Activated T-helper 9 cell treated with anti-CD3 and anti-CD28 coated beads, Interleukin-2, amount 50 U/mL, for 16 hours (primary cell): Measurements from ENCODE around the gene ZNF625.

Source experiments
- DNase-seq: peaks from one replicate; pipeline ENCODE4 v3.0.0-alpha.2; 2020; ENCODE audit warnings: low read depth

Gene ZNF625

DNA sequence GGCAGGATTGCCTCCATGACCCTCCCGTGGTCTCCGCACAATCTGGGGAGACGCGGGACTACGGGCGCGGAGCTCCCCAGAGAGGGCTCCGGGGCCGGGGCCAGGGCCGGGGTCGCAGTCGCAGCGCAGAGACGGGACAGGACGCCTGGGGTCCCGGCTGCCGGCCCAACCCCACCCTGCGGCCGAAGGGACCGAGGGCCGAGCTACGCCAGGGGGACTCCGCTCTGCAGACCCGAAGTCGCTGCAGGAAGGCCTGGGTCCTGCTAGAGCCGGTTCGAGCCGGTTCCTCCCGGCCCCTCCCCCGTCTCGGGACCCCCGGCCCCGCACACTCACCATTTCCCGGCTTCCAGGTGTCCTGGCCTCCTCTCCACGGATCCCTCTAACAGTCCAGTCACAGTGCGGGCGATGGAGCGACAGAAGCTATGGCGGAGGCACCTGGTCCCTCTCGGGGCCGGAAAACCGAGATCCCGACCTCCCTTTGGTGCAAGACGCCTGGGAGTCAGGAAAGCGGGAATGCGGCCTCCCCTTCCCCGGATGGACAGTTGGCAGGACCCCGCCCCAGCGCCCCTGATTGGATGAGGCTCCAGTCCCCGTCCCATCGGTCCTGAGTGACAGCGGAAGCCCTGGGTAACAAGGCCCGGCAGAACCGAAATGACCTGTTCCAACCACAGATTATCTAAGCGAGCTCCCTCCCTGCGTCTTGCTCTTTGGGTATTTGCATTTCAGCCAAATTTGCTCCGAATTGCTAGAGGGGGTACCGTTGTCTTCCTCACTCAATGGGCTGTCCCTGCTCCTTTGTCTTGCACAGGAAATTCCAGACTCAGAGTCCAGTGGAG lies at the start of gene ZNF625:
Gene ZNF625 (minus strand): TSS at position 512 of the 836 bp plus-strand sequence. CDS start 176 bp downstream, at position 336.
- peak; percentile 13 for DNase-seq

DNA sequence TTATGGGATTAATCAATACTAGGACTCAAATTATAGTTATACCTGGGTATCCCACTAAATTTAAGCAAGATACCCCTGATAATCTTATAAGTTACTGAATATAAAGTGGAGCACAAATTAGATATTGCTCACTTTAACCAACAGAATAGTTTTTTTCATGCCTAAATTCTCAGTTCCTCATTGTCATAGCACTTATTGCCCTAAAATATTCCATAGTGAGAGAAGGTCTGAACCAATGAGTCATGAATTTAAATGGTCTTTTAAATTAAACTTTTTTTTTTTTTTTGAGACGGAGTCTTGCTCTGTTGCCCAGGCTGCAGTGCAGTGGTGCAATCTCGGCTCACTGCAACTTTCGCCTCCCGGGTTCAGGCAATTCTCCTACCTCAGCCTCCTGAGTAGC lies 48.8 kb upstream of the ZNF625 start:
- DNase-seq = no peak

DNA sequence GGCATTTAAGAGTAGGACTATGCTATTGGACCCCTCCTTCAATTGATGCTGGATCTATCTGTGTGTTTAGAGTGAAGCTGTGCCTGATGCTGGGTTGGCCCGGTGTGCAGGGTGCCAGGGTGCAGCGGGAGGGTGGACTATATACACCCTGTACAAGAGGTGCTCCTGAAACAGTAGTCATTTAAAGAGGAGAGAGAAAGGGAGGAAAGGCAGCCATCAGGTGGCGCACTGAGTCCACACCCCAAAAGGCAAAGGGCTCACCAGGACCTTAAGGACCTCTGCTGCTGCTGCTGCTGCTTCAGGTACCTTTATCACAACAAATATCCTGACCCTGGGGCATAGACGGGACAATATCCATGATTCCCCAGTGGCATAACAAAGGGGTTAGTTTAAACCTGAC lies 45.7 kb upstream of the ZNF625 start:
- DNase-seq = peak; percentile 20

DNA sequence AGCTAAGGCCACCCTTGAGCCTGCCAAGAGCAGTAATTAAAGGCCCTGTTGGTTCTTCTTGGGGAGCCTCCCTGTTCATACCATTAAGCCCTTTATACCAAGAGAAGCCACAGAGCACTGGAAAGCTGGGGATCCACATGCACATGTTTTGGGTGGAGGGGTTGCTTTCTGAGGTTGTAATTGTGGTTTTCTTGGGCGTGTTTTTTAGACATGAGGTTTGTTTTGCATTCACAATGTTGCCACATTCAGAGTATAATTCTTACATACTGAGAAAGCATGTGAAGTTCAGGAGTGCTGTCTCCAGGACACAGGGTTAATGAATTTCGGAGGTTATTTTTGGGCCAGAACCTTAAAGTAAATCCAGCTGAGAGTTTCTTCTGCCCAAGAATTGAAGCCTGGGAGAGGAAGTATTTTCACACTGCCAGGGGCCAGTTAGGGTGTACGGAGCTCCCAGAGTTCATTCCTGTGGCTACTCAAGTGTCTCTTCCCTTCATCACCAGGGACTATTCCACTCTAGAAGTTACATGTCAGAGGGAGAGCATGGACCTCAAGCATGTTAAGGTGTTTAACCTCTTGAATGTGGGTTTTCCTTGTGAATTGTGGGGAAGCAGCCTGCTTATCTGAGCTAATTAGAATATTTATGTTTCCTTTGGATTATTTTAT lies 43.4 kb upstream of the ZNF625 start:
- DNase-seq = no peak

DNA sequence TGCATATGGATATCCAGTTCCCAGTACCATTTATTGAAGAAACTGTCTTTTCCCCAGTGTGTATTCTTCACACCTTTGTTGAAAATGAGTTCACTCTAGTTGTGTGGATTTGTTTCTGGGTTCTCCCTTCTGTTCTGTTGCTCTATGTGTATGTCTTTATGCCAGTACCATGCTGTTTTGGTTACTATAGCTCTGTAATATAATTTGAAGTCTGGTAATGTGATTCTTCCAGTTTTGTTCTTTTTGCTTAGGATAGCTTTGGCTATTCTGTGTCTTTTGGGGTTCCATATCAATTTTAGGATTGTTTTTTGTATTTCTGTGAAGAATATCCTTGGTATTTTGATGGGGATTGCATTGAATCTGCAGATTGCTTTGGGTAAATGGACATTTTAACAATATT lies 41.6 kb upstream of the ZNF625 start:
- no peak for DNase-seq

DNA sequence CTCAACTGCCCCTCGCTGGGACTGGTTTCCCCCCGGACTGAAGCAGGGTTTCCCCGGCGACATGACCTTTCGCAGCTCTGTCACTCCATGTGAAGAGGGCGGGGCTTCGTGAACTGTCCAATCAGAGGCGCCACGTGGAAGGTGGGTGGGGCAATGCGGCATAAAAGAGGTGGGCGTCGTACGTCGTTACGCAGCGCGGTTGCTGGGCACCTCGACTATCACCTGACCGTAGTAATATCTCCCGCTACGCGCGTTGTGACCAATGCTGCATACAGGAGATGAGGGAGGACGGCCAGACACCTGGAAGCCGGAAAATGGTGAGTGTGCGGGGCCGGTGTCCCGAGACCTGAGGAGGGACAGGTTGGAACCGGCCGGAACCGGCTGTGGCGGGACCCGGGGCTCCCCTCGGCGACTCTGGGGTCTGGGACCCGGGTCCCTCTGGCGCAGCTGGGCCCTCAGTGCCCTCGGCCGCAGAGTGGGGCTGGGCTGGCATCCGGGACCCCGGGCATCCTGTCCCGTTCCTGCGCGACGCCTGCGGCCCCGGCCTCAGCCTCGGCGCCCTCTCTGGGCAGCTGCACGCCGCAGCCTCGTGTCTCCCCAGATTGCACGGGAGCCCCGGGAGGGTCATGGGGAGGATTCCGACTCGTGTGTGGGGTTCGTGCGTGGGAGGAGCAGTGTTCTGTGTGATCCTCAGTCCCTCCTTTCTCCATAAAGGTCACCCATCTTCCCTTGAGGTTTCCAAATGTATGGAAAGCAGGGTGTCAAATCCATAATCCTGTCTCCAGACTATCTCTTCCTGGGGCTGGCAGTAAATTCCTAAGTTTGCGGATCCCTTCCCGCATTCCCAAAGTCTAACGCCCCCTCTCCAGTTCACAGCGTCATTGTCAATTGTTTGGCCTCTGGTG lies 38.5 kb upstream of the ZNF625 start:
- DNase-seq = peak; percentile 35

DNA sequence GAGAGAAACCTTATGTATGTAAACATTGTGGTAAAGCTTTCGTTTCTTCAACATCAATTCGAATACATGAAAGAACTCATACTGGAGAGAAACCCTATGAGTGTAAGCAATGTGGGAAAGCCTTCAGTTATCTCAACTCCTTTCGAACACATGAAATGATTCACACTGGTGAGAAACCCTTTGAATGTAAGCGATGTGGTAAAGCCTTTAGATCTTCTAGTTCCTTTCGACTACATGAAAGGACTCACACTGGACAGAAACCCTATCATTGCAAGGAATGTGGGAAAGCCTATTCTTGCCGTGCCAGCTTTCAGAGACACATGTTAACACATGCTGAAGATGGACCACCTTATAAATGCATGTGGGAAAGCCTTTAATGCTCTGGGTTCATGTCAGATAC lies 31.1 kb upstream of the ZNF625 start:
- DNase-seq = no peak

DNA sequence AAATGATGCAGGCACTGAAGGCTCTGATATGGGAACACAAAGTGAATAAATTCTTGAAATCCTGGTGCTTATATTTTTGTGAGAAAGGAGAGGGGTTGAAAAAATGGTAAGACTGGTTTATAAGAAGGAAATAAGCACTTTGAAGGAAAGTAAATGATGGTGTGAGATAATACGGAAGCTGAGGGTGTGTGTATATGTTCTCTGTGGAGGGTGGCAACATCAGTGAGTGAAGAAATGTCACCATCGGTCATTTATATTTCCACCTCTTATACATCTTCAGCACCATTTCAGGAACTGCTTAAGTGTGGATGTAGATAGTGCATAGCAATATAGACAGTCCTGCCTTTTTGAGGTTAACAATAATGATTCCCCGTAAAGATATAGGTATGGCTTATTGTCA lies 23.8 kb upstream of the ZNF625 start:
- DNase-seq = no peak

DNA sequence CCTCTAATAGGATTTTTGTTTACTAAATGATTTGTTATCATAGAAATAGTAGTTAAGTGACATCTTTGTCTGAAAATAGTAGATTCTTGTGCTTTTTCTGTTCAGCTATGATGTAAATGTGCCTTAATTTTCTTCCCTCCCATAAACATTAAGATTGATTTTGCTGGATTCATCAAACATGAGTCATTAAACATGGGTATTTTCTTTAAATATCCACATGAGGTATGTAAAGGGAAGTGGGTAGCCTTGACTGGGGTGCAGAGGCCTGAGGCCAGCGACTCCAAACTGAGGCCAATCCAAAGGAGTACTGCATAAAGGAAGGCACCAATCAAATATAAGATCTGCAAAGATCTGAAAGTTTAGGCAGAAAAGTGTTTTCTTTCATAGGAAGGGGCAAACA lies 10.1 kb upstream of the ZNF625 start:
- no peak for DNase-seq

DNA sequence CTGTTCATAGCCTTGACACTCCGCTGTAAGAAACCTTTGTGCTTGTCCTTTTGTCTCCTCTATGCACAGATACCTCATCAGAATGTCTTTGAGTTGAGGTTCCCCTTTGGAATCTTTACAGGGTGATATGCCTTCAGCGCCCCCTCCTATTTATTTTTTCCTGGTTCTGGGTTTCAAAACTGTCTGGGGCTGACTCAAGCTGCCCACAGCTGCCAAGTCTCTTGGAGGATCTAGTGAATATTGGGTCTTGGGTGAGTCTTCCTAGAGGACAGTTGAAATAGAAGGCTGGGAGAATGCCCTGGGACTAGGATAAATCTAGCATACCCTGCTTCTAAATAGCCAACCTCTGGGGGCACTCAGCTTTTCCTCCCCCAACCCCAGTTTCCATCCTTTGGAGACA lies 7.3 kb upstream of the ZNF625 start:
- no peak for DNase-seq

DNA sequence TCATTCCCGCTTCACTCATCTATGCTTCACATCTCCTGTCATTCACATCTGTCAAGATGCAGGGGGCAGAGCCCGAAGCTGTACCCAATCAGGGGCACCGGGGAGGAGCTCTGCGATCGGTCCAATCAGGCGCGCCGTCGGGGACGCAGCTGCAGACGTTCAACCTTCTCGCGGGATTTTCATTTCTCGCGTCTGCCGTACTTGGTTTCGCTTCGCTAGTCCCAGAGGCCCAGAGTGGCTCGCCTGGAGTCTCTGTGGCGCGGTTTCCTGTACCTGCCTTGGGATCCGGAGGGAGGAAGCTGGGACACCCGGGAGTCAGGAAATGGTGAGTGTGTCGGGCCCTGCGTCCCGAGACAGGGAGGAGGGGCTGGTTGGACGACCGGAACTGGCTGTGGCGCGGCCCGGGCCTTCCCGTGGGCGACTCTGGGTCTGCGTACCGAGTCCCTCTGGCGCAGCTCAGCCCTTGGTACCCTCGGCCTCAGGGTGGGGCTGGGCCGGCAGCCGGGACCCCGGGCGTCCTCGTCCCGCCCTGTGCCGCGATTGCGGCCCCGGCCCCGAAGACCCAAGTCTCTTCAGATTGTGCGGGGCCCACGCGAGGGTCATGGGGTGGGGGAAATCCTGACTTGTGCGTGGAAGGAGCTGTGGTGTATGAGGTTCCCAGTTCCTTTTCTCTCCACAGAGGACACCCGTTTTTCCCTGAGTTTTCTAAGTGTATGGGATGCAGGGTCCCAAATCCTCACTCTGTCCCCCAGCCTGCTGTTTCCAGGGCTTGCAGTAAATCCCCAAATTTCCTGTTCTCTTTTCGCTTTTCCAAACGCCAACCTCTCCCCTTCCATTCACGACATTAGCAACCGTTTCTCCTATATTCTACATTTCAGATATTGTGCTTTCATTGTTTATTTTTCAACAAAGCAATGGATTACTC lies 6.6 kb upstream of the ZNF625 start, which contains the start of gene ZNF136:
Gene ZNF136 (plus strand): TSS at position 215 of the 925 bp plus-strand sequence. CDS start 108 bp downstream, at position 323.
- peak; percentile 87 for DNase-seq

DNA sequence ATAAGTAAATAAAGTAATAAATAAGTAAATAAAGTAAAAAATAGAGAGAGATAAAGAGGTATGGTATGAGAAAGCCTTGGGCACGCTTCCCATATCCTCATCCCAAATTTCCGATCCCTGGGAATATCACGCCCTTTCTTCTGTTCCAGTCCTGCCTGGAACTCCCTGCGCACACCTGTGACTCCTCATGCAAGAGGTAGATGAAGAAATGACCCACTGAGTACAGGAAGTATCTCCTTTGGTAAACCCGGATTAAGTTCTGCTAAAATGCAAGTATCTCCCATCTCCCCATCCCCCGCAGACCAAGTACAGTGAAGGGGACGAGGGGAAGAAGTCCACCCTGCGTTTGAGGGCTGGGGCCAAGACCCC lies 6.0 kb upstream of the ZNF625 start:
- no peak for DNase-seq

DNA sequence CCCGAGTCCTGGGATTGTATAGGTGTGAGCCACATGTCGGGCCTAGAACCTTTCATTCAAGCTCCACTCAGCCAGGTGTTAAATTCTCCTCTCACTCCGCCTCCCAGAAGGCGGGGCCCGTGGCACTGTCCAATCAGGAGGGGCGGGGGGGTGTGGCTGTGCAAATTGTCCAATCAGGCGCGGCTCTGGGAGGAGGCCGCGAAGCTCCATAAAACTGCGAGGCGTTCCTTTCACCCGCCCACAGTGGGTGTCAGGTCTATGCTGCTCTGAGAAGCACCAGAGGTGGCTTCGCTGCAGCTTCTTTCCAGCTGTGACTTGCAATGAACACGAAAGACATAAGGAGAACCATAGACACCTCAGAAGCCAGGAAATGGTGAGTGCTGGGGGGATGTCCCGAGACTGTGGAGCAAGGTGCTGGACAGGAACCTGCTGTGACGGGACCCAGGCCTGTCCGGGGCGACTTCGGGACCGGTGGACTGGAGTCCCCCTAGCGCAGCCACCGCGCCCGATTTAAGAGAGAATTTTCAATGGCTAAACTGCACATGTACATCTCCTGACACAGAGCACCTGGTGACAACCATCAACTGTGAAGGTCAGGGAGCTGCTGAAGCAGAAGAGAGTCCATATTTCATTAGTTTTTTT lies 3.4 kb upstream of the ZNF625 start:
- no peak for DNase-seq

DNA sequence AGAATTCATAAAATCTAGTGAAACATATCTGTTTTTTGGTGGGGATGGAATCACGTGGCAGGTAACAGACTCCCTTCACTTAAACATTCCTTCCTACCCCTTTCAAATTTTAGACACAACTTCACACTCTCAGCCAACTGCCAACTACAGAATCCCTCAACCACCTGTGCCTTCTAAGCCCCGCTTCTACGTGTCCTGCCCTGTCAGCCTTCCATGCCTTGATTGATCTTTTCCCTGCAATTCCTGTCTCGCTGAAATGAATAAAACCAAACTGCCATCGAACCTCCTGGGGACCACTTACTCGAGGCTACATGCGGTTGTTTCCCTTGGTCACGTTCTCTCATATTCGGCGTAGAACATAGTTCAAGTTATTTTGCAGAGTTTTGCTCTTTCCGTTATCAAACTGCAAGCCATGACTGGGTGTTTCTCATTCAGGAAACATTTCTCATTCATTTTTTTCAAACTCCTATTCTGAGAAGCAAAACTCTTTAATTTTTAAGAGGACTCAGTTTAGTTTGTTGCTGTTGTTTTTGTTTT lies 1.1 kb downstream of the ZNF625 start:
- DNase-seq = no peak

DNA sequence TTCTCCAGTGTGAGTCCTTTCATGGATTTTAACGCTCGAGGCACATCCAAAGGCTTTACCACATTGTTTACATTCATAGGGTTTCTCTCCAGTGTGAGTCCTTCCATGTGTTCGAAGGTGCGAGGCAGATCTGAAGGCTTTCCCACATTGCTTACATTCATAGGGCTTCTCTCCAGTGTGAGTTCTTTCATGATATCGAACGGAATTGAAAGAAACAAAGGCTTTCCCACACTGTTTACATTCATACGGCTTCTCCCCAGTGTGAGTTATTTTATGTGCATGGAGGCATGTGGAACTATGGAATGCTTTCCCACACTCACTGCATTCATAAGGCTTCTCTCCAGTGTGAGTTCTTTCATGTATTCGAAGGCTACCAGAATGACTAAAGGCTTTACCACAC lies 11.2 kb downstream of the ZNF625 start:
- DNase-seq = no peak

DNA sequence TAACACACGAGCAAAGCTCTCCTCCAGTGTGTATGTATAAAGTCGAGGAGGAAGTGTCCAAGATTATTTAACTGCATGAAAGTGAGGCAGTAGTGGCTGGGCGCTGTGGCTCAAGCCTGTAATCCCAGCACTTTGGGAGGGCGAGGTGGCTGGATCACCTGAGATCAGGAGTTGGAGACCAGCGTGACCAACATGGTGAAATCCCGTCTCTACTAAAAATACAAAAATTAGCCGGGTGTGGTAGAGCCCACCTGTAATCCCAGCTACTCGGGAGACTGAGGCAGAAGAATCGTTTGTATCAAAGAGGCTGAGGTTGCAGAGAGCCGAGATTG lies 15.2 kb downstream of the ZNF625 start:
- DNase-seq = no peak

DNA sequence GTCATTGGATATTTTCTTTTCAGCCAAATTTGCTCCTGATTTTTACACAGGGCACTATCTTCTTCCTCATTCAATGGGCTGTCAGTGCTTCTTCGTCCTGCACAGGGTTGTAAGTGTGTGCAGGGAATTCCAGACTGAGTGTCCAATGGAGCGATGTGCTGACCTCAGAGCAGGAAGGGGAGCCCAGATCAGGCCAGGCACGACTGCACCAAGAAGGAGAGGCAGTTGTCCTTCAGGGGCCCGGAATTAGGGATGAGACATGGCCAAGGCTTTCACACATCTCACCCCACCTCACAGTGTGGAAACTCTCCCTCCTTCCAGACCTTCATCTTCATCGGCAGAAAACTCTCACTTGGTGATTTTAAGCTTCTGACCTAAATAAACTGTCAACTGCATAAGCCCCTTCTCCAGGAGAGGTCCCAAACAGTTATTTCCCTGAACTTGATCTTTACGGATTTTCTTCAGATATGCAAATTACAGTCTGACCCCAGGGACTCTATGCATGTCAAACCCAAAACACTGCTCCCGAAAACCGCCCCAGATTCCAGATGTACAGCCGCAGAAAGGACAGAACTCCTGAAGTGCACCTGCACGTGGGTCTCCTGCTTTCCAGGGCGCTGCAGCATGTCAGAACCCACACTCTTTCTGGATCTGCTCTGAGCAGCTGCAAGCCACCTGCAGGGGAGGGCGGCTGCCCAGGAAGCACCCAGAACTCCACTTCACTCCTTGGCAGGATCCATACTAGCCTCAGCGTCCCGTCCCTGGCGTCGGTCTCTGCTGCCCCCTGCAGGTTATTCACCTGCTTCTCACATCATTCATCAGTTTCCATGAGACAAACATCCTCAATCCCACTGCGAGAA lies 15.8 kb downstream of the ZNF625 start:
- DNase-seq = peak; percentile 78

DNA sequence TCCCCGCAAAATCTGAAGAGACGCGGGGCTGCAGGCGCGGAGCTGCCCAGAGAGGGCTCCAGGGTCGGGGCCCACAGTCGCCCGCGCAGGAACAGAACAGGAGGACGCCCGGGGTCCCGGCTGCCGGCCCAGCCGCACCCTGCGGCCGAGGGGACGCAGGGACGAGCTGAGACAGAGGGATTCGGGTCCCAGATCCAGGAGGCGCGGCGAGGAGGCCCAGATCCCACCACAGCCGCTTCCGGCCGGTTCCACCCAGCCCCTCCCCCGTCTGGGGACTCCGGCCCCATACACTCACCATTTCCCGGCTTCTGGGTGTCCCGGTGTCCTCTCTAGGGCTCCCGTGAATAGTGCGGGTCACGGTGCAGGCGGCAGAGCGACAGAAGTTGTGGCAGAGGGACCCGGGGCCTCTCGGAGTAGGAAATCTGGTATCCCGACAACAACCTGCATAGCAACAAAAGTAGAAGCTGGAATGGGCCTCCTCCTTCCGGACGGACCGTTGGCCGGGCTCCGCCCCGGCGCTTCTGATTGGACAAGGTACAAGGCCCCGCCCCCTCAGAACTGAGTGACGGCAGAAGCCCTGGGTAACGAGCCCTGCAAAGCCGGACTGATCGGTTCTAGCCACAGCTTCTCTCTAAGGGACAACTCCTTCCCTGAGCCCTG lies 16.5 kb downstream of the ZNF625 start, which contains the start of gene ZNF20:
Gene ZNF20 (minus strand): TSS at position 466 of the 660 bp plus-strand sequence. CDS start 168 bp downstream, at position 298.
- peak; percentile 80 for DNase-seq

DNA sequence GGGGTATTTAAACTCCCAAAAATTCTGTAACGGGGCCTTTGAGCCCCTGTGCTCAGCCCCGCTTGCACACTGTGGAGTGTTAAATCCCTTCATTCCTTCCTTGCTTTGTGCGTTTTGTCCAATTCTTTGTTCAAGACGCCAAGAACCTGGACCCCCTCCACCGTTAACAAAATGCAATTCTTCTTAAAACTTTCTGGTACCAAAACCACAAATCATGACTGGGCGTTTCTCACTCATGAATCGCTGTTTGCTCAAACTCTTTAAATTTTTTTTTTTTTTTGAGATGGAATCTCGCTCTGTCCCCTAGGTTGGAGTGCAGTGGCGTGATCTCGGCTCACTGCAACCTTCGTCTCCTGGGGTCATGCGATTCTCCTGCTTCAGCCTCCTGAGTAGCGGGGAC lies 17.3 kb downstream of the ZNF625 start:
- no peak for DNase-seq
